HG03575 (cell line): ENCODE data around the gene NSRP1.

Experiments used
- ATAC-seq: cut with Tn5 transposase; IDR thresholded peaks from one replicate; pipeline ENCODE4 v1.9.1; 2021; ENCODE audit not compliant: unreplicated experiment, insufficient number of reproducible peaks, low FRiP score; ENCODE audit errors: extremely low read depth

Gene NSRP1

DNA sequence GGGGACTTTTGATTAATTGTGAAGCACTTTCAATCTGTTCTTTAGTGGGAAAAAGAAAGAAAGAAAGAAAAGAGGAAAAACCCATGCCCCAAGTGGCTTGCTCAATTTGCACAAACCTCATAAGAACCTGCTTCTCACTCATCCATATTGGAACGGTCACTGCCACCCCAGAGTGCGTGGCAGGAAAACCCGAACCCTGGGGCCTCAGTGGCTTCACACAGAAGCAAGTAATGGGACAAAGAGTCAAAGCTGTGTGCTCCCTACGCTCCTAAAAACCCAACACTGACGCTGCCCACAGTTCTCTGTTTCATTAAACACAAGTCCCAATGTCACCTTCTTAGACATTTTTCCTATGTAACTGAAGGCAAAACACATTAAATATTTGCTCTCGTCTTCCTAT, 117.7 kb downstream of the NSRP1 start:
- no peak for ATAC-seq

DNA sequence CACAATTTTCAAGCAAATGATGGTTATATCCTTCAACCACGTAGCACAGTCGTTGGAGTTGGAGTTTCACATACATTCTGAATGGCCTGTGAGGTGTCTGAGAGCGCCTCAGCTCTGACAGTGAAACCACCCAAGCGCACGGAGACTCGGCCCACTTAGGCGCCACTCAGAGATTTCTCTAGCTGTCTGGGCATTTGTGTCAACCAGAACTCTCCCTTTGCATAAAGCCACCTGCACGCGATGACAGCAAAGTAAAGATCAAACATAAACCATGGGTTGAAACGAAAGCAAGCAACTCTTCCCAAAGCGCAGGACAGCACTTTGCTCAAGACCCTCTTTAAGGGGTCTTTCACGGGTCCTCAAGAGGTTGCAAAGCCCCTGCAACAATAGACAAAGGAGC, 118.3 kb downstream of the NSRP1 start:
- no peak for ATAC-seq

DNA sequence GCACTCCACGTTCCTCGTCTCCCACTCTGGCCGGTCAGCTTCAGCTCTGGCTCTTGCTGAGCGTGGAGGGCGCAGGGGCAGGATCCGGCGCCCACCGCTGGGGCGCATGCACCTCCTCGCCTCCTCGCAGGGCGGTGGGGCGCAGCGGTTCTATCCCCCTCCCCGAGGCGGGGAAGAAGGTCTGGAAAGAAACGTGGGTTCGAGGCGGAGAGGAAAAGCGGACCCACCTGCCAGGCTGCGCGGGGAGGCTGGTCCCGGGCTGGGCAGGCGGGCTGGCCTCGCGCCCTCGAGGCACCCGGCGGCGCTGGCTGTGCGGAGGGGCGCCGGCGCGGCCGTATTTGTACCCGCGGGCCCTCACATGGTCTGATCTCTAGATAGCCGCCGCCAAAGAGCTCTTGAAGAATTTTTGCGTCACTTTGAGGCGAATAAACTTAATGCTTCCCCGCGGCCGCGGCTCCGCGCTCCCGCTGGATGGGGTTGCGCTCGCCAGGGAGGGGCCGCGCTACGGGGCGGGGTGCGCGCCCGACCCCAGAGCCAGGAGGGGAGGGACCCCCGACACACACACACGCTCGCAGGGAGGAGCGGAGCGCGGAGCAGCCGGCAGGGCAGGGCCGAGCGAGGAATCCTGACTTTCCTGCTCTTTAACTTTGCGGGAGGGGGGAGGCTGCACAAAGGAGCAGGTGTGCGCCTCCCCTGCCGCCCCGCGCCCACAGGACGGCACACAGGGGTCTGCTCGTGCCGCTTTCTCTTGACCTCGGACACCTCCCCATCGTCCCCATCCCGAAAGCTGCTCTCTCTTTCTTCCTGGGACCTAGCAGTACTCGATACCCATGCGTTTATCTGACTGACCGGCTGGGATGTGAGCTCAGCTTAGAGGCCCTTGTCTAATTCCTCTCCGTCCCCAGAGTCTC, 119.0 kb downstream of the NSRP1 start, which contains the start of gene SLC6A4:
Gene SLC6A4 (minus strand): TSS at position 312 of the 911 bp plus-strand sequence. CDS start 13,739 bp downstream, outside the sequence.
- ATAC-seq, result no peak
